ENCODE results near the gene CCDC87. TPM values are rescaled to one million over a fixed set of nuclear protein-coding genes. Genes with fewer than 3 reads are reported as not detected.

Gene CCDC87
- total and polyA plus RNA-seq, 4 donors: 0.10 to 0.33 (median 0.19) TPM; not detected in 1

- H3K36me3 ChIP-seq (ENCODE audit: control insufficient read depth in 1 of 2, insufficient read depth in 2 of 2, low read length in 1 of 2): no peaks in the 10 kb centered on the region
- ATAC-seq (ENCODE audit: low FRiP score) (no peak), DNase-seq (peak in 1 of 2 donors; percentile 55)
- WGBS, 2 donors: 91 to 96% methylated on average over 10 of the region's 10 CpGs
- intact Hi-C loops (cut with DNase I): loop anchor here in 1 of 2 donors (10.0 kb wide), 1 partner anchor 271 kb away; no protein-coding TSS in a partner anchor
- no peaks in the 10 kb centered on the region for H3K9me3 ChIP-seq (ENCODE audit: control insufficient read depth, low read length)
- H3K27ac ChIP-seq (ENCODE audit: low read depth in 1 of 2, low read length in 2 of 2): no peak overlapping the region
- no peaks in the 10 kb centered on the region for H3K27me3 ChIP-seq (ENCODE audit: control insufficient read depth in 1 of 2, insufficient read depth in 2 of 2, low read length in 1 of 2)
- no peak overlapping the region for H3K4me3 ChIP-seq (ENCODE audit: low read length in 2 of 2)
- no peaks in the 10 kb centered on the region for H3K4me1 ChIP-seq (ENCODE audit: control insufficient read depth in 1 of 2, insufficient read depth in 2 of 2, low read length in 2 of 2)
Measured at GRCh38 chr11:66563832-66564231, 29.0 kb downstream of the CCDC87 start.

GRCh38 chr11:66562907-66563583 lies 29.8 kb downstream of the CCDC87 start:
- Histone ChIP-seq H3K9me3 (ENCODE audit: control insufficient read depth, low read length) (no peaks in the 10 kb centered on the region), H3K27ac (ENCODE audit: low read depth in 1 of 2, low read length in 2 of 2) (no peak overlapping the region), H3K27me3 (ENCODE audit: control insufficient read depth in 1 of 2, insufficient read depth in 2 of 2, low read length in 1 of 2) (no peaks in the 10 kb centered on the region), H3K4me3 (ENCODE audit: low read length in 2 of 2) (no peak overlapping the region), H3K4me1 (ENCODE audit: control insufficient read depth in 1 of 2, insufficient read depth in 2 of 2, low read length in 2 of 2) (no peaks in the 10 kb centered on the region), H3K36me3 (ENCODE audit: control insufficient read depth in 1 of 2, insufficient read depth in 2 of 2, low read length in 1 of 2) (no peaks in the 10 kb centered on the region)
- DNase-seq: peak in 1 of 2 donors; percentile 70
- intact Hi-C loops (cut with DNase I): loop anchor here in 1 of 2 donors (10.0 kb wide), 1 partner anchor 272 kb away; no protein-coding TSS in a partner anchor
- WGBS, 2 donors: 89 to 91% methylated on average over 17 to 20 of the region's 20 CpGs
- ATAC-seq (ENCODE audit: low FRiP score): no peak

GRCh38 chr11:66562275-66562674 lies 30.6 kb downstream of the CCDC87 start:
- intact Hi-C loops (cut with DNase I): loop anchor here in 1 of 2 donors (10.0 kb wide), 1 partner anchor 273 kb away; no protein-coding TSS in a partner anchor
- Histone ChIP-seq H3K36me3 (ENCODE audit: control insufficient read depth in 1 of 2, insufficient read depth in 2 of 2, low read length in 1 of 2) (no peaks in the 10 kb centered on the region), H3K9me3 (ENCODE audit: control insufficient read depth, low read length) (no peaks in the 10 kb centered on the region), H3K4me3 (ENCODE audit: low read length in 2 of 2) (no peak overlapping the region), H3K4me1 (ENCODE audit: control insufficient read depth in 1 of 2, insufficient read depth in 2 of 2, low read length in 2 of 2) (no peaks in the 10 kb centered on the region), H3K27ac (ENCODE audit: low read depth in 1 of 2, low read length in 2 of 2) (no peak overlapping the region), H3K27me3 (ENCODE audit: control insufficient read depth in 1 of 2, insufficient read depth in 2 of 2, low read length in 1 of 2) (no peaks in the 10 kb centered on the region)
- WGBS, 2 donors: 81 to 95% methylated on average over 2 of the region's 2 CpGs
- ATAC-seq (ENCODE audit: low FRiP score) (no peak), DNase-seq (no peak)

- H3K27ac ChIP-seq (ENCODE audit: low read depth in 1 of 2, low read length in 2 of 2): no peak overlapping the region
- no peaks in the 10 kb centered on the region for H3K36me3 ChIP-seq (ENCODE audit: control insufficient read depth in 1 of 2, insufficient read depth in 2 of 2, low read length in 1 of 2)
- no peaks in the 10 kb centered on the region for H3K9me3 ChIP-seq (ENCODE audit: control insufficient read depth, low read length)
- DNase-seq: no peak
- intact Hi-C loops (cut with DNase I): loop anchor here in 1 of 2 donors (10.0 kb wide), 1 partner anchor 273 kb away; no protein-coding TSS in a partner anchor
- ATAC-seq (ENCODE audit: low FRiP score): no peak
- no peaks in the 10 kb centered on the region for H3K4me1 ChIP-seq (ENCODE audit: control insufficient read depth in 1 of 2, insufficient read depth in 2 of 2, low read length in 2 of 2)
- no peaks in the 10 kb centered on the region for H3K27me3 ChIP-seq (ENCODE audit: control insufficient read depth in 1 of 2, insufficient read depth in 2 of 2, low read length in 1 of 2)
- H3K4me3 ChIP-seq (ENCODE audit: low read length in 2 of 2): no peak overlapping the region
- WGBS, 2 donors: 88 to 92% methylated on average over 9 of the region's 9 CpGs
Measured at GRCh38 chr11:66561975-66562248, 31.0 kb downstream of the CCDC87 start.

GRCh38 chr11:66561178-66561974 lies 31.5 kb downstream of the CCDC87 start:
- Histone ChIP-seq H3K4me3 (ENCODE audit: low read length in 2 of 2) (no peak overlapping the region), H3K4me1 (ENCODE audit: control insufficient read depth in 1 of 2, insufficient read depth in 2 of 2, low read length in 2 of 2) (no peaks in the 10 kb centered on the region), H3K27me3 (ENCODE audit: control insufficient read depth in 1 of 2, insufficient read depth in 2 of 2, low read length in 1 of 2) (no peaks in the 10 kb centered on the region), H3K9me3 (ENCODE audit: control insufficient read depth, low read length) (no peaks in the 10 kb centered on the region), H3K27ac (ENCODE audit: low read depth in 1 of 2, low read length in 2 of 2) (no peak overlapping the region), H3K36me3 (ENCODE audit: control insufficient read depth in 1 of 2, insufficient read depth in 2 of 2, low read length in 1 of 2) (no peaks in the 10 kb centered on the region)
- ATAC-seq (ENCODE audit: low FRiP score): no peak
- DNase-seq: no peak
- intact Hi-C loops (cut with DNase I): loop anchor here in 1 of 2 donors (10.0 kb wide), 1 partner anchor 273 kb away; no protein-coding TSS in a partner anchor
- WGBS, 2 donors: 80 to 83% methylated on average over 14 of the region's 14 CpGs

- no peaks in the 10 kb centered on the region for H3K36me3 ChIP-seq (ENCODE audit: control insufficient read depth in 1 of 2, insufficient read depth in 2 of 2, low read length in 1 of 2)
- no peaks in the 10 kb centered on the region for H3K4me1 ChIP-seq (ENCODE audit: control insufficient read depth in 1 of 2, insufficient read depth in 2 of 2, low read length in 2 of 2)
- ATAC-seq (ENCODE audit: low FRiP score): no peak
- 80 to 81% methylated on average over 24 to 27 of the region's 27 CpGs for WGBS, 2 donors
- no peaks in the 10 kb centered on the region for H3K27me3 ChIP-seq (ENCODE audit: control insufficient read depth in 1 of 2, insufficient read depth in 2 of 2, low read length in 1 of 2)
- DNase-seq: no peak
- H3K27ac ChIP-seq (ENCODE audit: low read depth in 1 of 2, low read length in 2 of 2): no peak overlapping the region
- H3K4me3 ChIP-seq (ENCODE audit: low read length in 2 of 2): no peak overlapping the region
- intact Hi-C loops (cut with DNase I): loop anchor here in 1 of 2 donors (10.0 kb wide), 1 partner anchor 275 kb away; no protein-coding TSS in a partner anchor
- H3K9me3 ChIP-seq (ENCODE audit: control insufficient read depth, low read length): no peaks in the 10 kb centered on the region
Measured at GRCh38 chr11:66559866-66560676, 32.8 kb downstream of the CCDC87 start.

- H3K27ac ChIP-seq (ENCODE audit: low read depth in 1 of 2, low read length in 2 of 2): no peak overlapping the region
- 10 to 14% methylated on average over 35 to 50 of the region's 50 CpGs for WGBS, 2 donors
- no peak overlapping the region for H3K4me3 ChIP-seq (ENCODE audit: low read length in 2 of 2)
- H3K9me3 ChIP-seq (ENCODE audit: control insufficient read depth, low read length): no peaks in the 10 kb centered on the region
- DNase-seq: no peak
- H3K36me3 ChIP-seq (ENCODE audit: control insufficient read depth in 1 of 2, insufficient read depth in 2 of 2, low read length in 1 of 2): no peaks in the 10 kb centered on the region
- intact Hi-C loops (cut with DNase I): no loop called here
- peak; percentile 31 for ATAC-seq (ENCODE audit: low FRiP score)
- H3K4me1 ChIP-seq (ENCODE audit: control insufficient read depth in 1 of 2, insufficient read depth in 2 of 2, low read length in 2 of 2): no peaks in the 10 kb centered on the region
- no peaks in the 10 kb centered on the region for H3K27me3 ChIP-seq (ENCODE audit: control insufficient read depth in 1 of 2, insufficient read depth in 2 of 2, low read length in 1 of 2)
Measured at GRCh38 chr11:66559142-66559865, 33.6 kb downstream of the CCDC87 start.

GRCh38 chr11:66557733-66558326 lies 35.0 kb downstream of the CCDC87 start:
- H3K4me3 ChIP-seq (ENCODE audit: low read length in 2 of 2): no peak overlapping the region
- intact Hi-C loops (cut with DNase I): no loop called here
- no peaks in the 10 kb centered on the region for H3K9me3 ChIP-seq (ENCODE audit: control insufficient read depth, low read length)
- no peaks in the 10 kb centered on the region for H3K4me1 ChIP-seq (ENCODE audit: control insufficient read depth in 1 of 2, insufficient read depth in 2 of 2, low read length in 2 of 2)
- H3K27me3 ChIP-seq (ENCODE audit: control insufficient read depth in 1 of 2, insufficient read depth in 2 of 2, low read length in 1 of 2): no peaks in the 10 kb centered on the region
- H3K36me3 ChIP-seq (ENCODE audit: control insufficient read depth in 1 of 2, insufficient read depth in 2 of 2, low read length in 1 of 2): no peaks in the 10 kb centered on the region
- 92 to 93% methylated on average over 24 of the region's 24 CpGs for WGBS, 2 donors
- DNase-seq (no peak), ATAC-seq (ENCODE audit: low FRiP score) (no peak)
- H3K27ac ChIP-seq (ENCODE audit: low read depth in 1 of 2, low read length in 2 of 2): no peak overlapping the region

All from aorta (tissue), 5 donors.